Right atrium auricular region (tissue), 2 donors: Measurements from ENCODE around the gene NR2F1-AS1. TPM values are rescaled to one million over a fixed set of nuclear protein-coding genes. Genes with fewer than 3 reads are reported as not detected.
A peak's percentile ranks its signal among the peaks of the same experiment; 100 is the strongest.

ENCODE experiments used
- DNase-seq: peaks from one replicate; pipeline ENCODE4 v3.0.0-alpha.2; 2019; ENCODE audit warnings: low spot score
- H3K27ac ChIP-seq, 2 donors: fragments of 200-600 bp; sonication (generic); 1 replicate in 1 of 2; 2 replicates in 1 of 2; pipeline ENCODE4 v1.5.1; 2016 to 2019
- H3K27me3 ChIP-seq, 2 donors: fragments of 200-600 bp; sonication (generic); one replicate each; pipeline versions ENCODE4 v1.5.1 to v1.6.0; 2017 to 2019
- H3K36me3 ChIP-seq: fragments of 200-600 bp; sonication (generic); one replicate; pipeline ENCODE4 v1.5.1; 2016
- H3K4me1 ChIP-seq, 2 donors: fragments of 200-600 bp; sonication (generic); one replicate each; pipeline versions ENCODE4 v1.5.1 to v1.6.0; 2017 to 2019
- H3K4me3 ChIP-seq, 2 donors: fragments of 200-600 bp; sonication (generic); 1 replicate in 1 of 2; 2 replicates in 1 of 2; pipeline ENCODE4 v1.5.1; 2017 to 2019; ENCODE audit warnings: mild to moderate bottlenecking in 1 of 2, moderate library complexity in 1 of 2
- H3K9me3 ChIP-seq, 2 donors: fragments of 200-600 bp; sonication (generic); one replicate each; pipeline ENCODE4 v1.5.1; 2019
- CTCF ChIP-seq, 2 donors: fragments of 200-600 bp; sonication (generic); IDR thresholded peaks; one replicate each; pipeline ENCODE4 v1.5.1; 2019; ENCODE audit warnings: antibody characterized with exemption in 2 of 2
- total RNA-seq, 2 donors: library from RNA; depleted of rRNA; stranded (reverse); fragments of >200 nt; gene quantifications; one replicate each; pipeline ENCODE4 v1.1.0, GENCODE V29; 2016

Gene NR2F1-AS1
- 10 to 100 TPM in 1 of 2 donors, 1 to 10 TPM in 1; 7.1 to 11.0 TPM for total RNA-seq

DNA sequence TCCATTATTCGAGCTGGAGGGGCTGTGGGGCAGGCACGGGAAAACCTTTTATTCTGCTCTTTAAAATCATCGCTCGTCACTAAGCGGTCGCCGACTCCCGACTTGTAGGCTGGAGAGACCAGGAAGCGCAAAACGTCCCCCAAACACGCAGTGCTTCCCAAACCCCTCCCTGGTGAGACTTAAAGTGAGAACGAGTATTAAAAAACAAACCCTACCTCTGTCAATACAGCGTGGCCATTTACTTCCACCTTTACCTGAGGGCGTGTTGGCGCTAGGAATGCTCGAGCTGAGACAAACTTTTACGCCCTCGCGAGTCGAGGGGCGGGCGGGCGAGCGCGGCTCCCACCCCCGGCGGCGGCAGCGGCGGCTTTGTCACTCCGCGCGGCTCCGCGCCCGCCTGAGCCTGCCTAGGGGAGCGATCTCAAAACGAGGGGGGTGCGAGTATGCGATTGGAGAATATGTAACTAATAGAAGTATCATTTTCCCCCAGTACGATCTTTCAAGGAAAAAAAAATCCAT is at the start of gene NR2F1-AS1:
Gene NR2F1-AS1 (minus strand): TSS at position 293 of the 519 bp plus-strand sequence.
- no peaks in the 10 kb centered on the region for H3K36me3 ChIP-seq
- DNase-seq, result no peak
- peak within 1 kb of the TSS; percentile 76 to 85 for H3K27ac ChIP-seq
- no peaks in the 10 kb centered on the region for H3K9me3 ChIP-seq
- no peaks in the 10 kb centered on the region for H3K27me3 ChIP-seq
- peak within 1 kb of the TSS; percentile 66 to 72 for H3K4me3 ChIP-seq
- peaks cover 0 to 30% of the 10 kb centered on the region in 2 donors for H3K4me1 ChIP-seq
- no peak for TF ChIP-seq CTCF (IDR thresholded peaks at IDR 0.05)

DNA sequence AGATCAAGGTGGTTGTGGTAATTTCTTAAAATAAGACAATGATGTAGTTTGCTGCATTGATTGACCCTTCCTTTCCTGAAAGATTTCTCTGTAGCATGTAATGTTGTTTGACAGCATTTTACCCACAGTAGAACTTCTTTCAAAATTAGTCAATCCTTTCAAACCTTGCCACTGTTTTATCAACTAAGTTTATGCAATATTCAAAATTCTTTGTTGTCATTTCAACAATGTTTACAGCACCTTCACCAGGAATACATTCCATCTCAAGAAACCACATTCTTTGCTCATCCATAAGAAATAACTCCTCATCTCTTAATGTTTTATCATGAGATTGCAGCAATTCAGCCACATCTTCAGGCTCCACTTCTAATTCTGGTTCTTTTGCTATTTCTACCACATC is 45.8 kb upstream of the NR2F1-AS1 start:
- DNase-seq, result no peak
- H3K4me1 ChIP-seq, result peaks cover 0 to 10% of the 10 kb centered on the region in 2 donors
- TF ChIP-seq CTCF (IDR thresholded peaks at IDR 0.05), result no peak

DNA sequence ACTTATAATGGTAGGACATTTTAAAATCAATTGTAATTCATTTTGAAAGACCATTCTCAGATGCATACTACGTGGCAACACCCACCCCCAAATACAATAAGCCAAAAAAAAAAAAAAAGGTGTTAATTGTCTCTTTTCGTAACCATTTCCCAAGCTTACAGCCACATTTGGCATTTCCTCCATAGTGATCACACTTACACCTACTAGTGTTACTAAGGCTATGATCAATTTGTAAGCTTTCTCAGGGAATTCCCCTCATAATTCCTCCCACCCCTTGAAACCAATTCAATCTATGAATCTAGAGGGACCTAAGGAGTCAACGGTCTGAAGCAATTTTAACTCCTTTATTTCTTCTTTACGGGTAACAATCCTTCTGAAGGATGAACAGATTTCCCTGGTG is 42.1 kb upstream of the NR2F1-AS1 start:
- no peaks in the 10 kb centered on the region for H3K27me3 ChIP-seq
- H3K4me3 ChIP-seq, result no peak overlapping the region
- DNase-seq, result no peak
- H3K9me3 ChIP-seq, result no peaks in the 10 kb centered on the region
- no peak for TF ChIP-seq CTCF (IDR thresholded peaks at IDR 0.05)
- no peaks in the 10 kb centered on the region for H3K36me3 ChIP-seq
- H3K4me1 ChIP-seq, result peaks cover 0 to 21% of the 10 kb centered on the region in 2 donors
- no peak overlapping the region for H3K27ac ChIP-seq

More for the DNA sequence above, 45.8 kb upstream of the NR2F1-AS1 start:
- H3K4me3 ChIP-seq, result no peak overlapping the region
- H3K36me3 ChIP-seq, result no peaks in the 10 kb centered on the region
- no peaks in the 10 kb centered on the region for H3K27me3 ChIP-seq
- no peaks in the 10 kb centered on the region for H3K9me3 ChIP-seq
- no peak overlapping the region for H3K27ac ChIP-seq

- Histone ChIP-seq H3K9me3 (no peaks in the 10 kb centered on the region), H3K27me3 (no peaks in the 10 kb centered on the region), H3K4me1 (peaks cover 0 to 21% of the 10 kb centered on the region in 2 donors), H3K27ac (peak overlapping the region; percentile 86 to 89), H3K36me3 (no peaks in the 10 kb centered on the region), H3K4me3 (peak overlapping the region; percentile 66 to 72)
- no peak for DNase-seq
- no peak for TF ChIP-seq CTCF (IDR thresholded peaks at IDR 0.05)
Measured at GRCh38 chr5:93622240-93622885, 41.3 kb upstream of the NR2F1-AS1 start.

DNA sequence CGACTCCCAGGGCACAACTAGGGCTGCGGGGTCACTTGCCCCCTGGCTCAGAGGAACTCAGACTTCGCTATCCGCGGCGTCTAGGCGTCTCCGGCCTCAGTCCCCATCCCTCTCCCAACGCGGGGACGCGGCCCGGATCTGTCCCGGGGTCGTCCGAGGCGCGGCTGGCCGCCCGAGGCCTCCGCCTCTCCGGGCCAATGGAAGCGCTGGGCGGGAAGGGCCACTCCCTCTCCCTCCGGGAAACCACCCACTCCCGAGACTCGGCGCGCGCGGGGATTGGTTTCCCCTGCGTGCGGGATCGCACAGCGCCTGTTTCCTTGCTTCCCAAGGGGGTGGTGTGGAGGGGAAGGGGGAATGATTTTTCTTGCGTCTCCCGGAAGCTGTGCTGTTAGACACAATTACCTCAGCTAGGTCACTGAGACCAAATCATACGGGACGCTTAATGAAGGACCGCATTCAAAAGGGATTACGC is 40.3 kb upstream of the NR2F1-AS1 start:
- TF ChIP-seq CTCF (IDR thresholded peaks at IDR 0.05), result no peak
- H3K27ac ChIP-seq, result peak overlapping the region; percentile 86 to 89
- H3K4me3 ChIP-seq, result peak overlapping the region; percentile 66 to 72
- no peaks in the 10 kb centered on the region for H3K9me3 ChIP-seq
- H3K36me3 ChIP-seq, result no peaks in the 10 kb centered on the region
- no peaks in the 10 kb centered on the region for H3K27me3 ChIP-seq
- no peak for DNase-seq
- peaks cover 0 to 21% of the 10 kb centered on the region in 2 donors for H3K4me1 ChIP-seq
